Brain microvascular endothelial cell (primary cell): Measurements from ENCODE around the gene SMAD3.
A peak's percentile ranks its signal among the peaks of the same experiment; 100 is the strongest.

Experiments
- DNase-seq: peaks from one replicate; pipeline ENCODE4 v3.0.0-alpha.2; 2020
- H3K27ac ChIP-seq: fragments of 250-450 bp; sonication (Bioruptor Pico); 2 replicates; pipeline ENCODE4 v1.5.1; 2020; ENCODE audit warnings: mild to moderate bottlenecking, moderate library complexity
- H3K27me3 ChIP-seq: fragments of 250-450 bp; sonication (Bioruptor Pico); replicated peaks from 2 replicates; pipeline ENCODE4 v1.5.1; 2020; ENCODE audit warnings: mild to moderate bottlenecking
- H3K36me3 ChIP-seq: fragments of 250-450 bp; sonication (Bioruptor Pico); replicated peaks from 2 replicates; pipeline ENCODE4 v1.5.1; 2020; ENCODE audit warnings: mild to moderate bottlenecking
- H3K4me3 ChIP-seq: 2 replicates; pipeline ENCODE4 v1.5.1; 2011; ENCODE audit warnings: low read depth, mild to moderate bottlenecking, control low read depth, low read length, moderate library complexity
- in situ Hi-C: cut with HindIII; loops from 2 replicates; pipeline ENCODE4 v1.10.0; 2017; ENCODE audit warnings: low sequenced_read_pairs, low pct_ligation_motif_present
- TF ChIP-seq, protein P1 (sequence below): IDR thresholded peaks from 2 replicates; pipeline ENCODE4 v1.5.1; 2011; ENCODE audit warnings: low read depth, mild to moderate bottlenecking, moderate library complexity, low read length, control low read depth, inconsistent platforms; ENCODE audit errors: missing control alignments

The SMAD3 gene

GRCh38 chr15:67161881-67162280 is 96.5 kb downstream of the SMAD3 start:
- H3K36me3 ChIP-seq: peaks cover 45% of the 10 kb centered on the region
- TF ChIP-seq, protein P1, sequence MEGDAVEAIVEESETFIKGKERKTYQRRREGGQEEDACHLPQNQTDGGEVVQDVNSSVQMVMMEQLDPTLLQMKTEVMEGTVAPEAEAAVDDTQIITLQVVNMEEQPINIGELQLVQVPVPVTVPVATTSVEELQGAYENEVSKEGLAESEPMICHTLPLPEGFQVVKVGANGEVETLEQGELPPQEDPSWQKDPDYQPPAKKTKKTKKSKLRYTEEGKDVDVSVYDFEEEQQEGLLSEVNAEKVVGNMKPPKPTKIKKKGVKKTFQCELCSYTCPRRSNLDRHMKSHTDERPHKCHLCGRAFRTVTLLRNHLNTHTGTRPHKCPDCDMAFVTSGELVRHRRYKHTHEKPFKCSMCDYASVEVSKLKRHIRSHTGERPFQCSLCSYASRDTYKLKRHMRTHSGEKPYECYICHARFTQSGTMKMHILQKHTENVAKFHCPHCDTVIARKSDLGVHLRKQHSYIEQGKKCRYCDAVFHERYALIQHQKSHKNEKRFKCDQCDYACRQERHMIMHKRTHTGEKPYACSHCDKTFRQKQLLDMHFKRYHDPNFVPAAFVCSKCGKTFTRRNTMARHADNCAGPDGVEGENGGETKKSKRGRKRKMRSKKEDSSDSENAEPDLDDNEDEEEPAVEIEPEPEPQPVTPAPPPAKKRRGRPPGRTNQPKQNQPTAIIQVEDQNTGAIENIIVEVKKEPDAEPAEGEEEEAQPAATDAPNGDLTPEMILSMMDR: no peak
- no peaks in the 10 kb centered on the region for H3K27me3 ChIP-seq
- H3K4me3 ChIP-seq: no peak overlapping the region
- peak overlapping the region; percentile 22 for H3K27ac ChIP-seq
- no peak for DNase-seq
- in situ Hi-C loops: no loop called here

DNA sequence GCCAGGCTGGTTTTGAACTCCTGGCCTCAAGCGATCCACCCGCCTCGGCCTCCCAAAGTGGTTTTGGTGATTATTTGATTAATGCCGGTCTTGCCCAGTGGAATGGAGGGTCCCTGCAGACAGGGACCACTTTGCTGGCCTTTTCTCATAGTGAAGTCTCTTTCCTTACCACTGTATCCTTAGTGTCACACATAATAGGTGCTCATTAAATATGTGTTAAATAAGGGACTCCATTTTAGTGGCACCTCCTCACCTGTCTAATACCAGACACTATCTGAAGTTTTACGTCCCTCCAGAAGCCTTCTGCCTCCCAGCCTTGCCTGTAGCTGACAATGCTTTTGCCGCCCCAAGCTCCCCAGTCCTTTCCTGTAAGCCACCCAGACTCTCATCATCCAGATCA is 97.8 kb downstream of the SMAD3 start:
- H3K27ac ChIP-seq: peak overlapping the region; percentile 89
- H3K36me3 ChIP-seq: peaks cover 47% of the 10 kb centered on the region
- no peaks in the 10 kb centered on the region for H3K27me3 ChIP-seq
- no peak for DNase-seq
- no peak overlapping the region for H3K4me3 ChIP-seq
- TF ChIP-seq, protein P1: no peak
- in situ Hi-C loops: no loop called here

DNA sequence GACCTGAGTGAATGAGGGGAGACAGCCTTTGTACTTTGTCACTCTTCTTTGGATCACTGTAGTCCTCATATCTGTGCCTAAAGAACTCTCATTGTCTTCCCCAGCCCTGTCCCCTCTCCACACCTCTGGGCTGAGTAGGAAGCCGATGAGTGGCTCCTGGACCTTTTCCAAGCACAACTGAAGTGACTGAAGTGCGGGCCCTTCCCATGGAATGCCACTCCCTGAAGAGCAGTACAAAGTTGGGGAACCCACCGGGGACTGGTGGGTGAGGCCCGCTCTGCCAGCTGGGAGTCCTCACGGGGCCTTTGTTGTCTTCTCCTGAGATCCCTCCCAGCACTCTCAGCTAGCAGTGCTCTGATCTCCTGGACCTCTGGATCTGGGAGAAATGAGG is 99.0 kb downstream of the SMAD3 start:
- Histone ChIP-seq H3K27ac (peak overlapping the region; percentile 89), H3K27me3 (no peaks in the 10 kb centered on the region), H3K36me3 (peaks cover 55% of the 10 kb centered on the region), H3K4me3 (no peak overlapping the region)
- no peak for DNase-seq
- in situ Hi-C loops: no loop called here
- TF ChIP-seq, protein P1: no peak

GRCh38 chr15:67164811-67165253 is 99.4 kb downstream of the SMAD3 start:
- in situ Hi-C loops: no loop called here
- Histone ChIP-seq H3K36me3 (peaks cover 58% of the 10 kb centered on the region), H3K4me3 (no peak overlapping the region), H3K27ac (peak overlapping the region; percentile 89), H3K27me3 (no peaks in the 10 kb centered on the region)
- TF ChIP-seq, protein P1: peak; percentile 42
- no peak for DNase-seq

- no peak overlapping the region for H3K4me3 ChIP-seq
- H3K27me3 ChIP-seq: no peaks in the 10 kb centered on the region
- H3K36me3 ChIP-seq: peaks cover 63% of the 10 kb centered on the region
- H3K27ac ChIP-seq: peak overlapping the region; percentile 89
- in situ Hi-C loops: no loop called here
- DNase-seq: peak; percentile 88
- TF ChIP-seq, protein P1: no peak
These were observed 100.2 kb downstream of the SMAD3 start for GRCh38 chr15:67165254-67166253.
